ENCODE data around the gene CALML5. TPM values are rescaled to one million over a fixed set of nuclear protein-coding genes. Genes with fewer than 3 reads are reported as not detected.

Gene CALML5
- total and polyA plus RNA-seq, 9 of the 15 experiments (the other 6 are each of a cell fraction or from before 2014, with no cell fraction given) = not detected

DNA sequence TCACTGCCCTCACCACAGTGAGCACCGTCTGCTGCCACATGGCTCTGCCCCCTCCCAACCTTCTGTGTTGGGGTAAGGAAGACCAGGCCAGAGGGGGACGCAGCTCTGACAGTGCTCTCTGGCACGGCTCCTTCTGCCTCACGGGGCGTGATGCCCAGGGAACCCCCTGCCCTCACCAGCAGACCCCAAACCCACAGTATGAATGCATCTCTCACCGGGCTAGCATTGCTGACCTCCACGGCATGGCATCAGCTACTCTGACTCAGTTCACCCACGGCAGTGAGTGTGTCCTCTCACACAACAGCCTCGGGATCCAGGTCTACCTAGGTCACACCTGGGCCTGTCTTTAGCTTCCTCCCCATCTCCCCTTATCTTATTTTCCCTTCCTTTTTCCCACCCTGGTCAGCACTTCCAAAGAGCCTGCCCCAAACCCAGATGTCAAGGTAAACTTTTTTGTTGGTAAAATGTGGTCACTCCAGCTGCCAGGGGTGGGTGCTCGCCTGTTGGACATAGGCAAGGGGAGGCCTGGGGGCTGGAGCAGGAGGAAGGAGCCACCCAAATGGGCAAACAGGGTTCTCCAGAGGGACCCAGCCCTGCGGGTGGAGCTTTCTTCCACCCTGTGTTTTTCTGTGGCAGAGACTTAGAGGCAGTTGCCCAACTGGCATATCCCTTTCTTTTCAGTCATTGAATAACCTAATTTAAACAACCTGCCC, 29.8 kb upstream of the CALML5 start (continued):
- TF ChIP-seq, protein P1, sequence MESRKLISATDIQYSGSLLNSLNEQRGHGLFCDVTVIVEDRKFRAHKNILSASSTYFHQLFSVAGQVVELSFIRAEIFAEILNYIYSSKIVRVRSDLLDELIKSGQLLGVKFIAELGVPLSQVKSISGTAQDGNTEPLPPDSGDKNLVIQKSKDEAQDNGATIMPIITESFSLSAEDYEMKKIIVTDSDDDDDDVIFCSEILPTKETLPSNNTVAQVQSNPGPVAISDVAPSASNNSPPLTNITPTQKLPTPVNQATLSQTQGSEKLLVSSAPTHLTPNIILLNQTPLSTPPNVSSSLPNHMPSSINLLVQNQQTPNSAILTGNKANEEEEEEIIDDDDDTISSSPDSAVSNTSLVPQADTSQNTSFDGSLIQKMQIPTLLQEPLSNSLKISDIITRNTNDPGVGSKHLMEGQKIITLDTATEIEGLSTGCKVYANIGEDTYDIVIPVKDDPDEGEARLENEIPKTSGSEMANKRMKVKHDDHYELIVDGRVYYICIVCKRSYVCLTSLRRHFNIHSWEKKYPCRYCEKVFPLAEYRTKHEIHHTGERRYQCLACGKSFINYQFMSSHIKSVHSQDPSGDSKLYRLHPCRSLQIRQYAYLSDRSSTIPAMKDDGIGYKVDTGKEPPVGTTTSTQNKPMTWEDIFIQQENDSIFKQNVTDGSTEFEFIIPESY (CRISPR knock-in tag; IDR thresholded peaks at IDR 0.05) = no peak
- no peak for TF ChIP-seq SAFB2 (IDR thresholded peaks at IDR 0.05; ENCODE audit: borderline replicate concordance, low read depth, low read length, severe bottlenecking)
- TF ChIP-seq HMGN3 (IDR thresholded peaks at IDR 0.05; ENCODE audit: borderline replicate concordance, extremely low read depth, insufficient read length, low read depth, low read length) = no peak
- TF ChIP-seq RBM25 (IDR thresholded peaks at IDR 0.05; ENCODE audit: low read depth, low read length, severe bottlenecking) = no peak
- no peak for TF ChIP-seq RBM22 (IDR thresholded peaks at IDR 0.05; ENCODE audit: low read depth, low read length, poor library complexity, severe bottlenecking)

DNA sequence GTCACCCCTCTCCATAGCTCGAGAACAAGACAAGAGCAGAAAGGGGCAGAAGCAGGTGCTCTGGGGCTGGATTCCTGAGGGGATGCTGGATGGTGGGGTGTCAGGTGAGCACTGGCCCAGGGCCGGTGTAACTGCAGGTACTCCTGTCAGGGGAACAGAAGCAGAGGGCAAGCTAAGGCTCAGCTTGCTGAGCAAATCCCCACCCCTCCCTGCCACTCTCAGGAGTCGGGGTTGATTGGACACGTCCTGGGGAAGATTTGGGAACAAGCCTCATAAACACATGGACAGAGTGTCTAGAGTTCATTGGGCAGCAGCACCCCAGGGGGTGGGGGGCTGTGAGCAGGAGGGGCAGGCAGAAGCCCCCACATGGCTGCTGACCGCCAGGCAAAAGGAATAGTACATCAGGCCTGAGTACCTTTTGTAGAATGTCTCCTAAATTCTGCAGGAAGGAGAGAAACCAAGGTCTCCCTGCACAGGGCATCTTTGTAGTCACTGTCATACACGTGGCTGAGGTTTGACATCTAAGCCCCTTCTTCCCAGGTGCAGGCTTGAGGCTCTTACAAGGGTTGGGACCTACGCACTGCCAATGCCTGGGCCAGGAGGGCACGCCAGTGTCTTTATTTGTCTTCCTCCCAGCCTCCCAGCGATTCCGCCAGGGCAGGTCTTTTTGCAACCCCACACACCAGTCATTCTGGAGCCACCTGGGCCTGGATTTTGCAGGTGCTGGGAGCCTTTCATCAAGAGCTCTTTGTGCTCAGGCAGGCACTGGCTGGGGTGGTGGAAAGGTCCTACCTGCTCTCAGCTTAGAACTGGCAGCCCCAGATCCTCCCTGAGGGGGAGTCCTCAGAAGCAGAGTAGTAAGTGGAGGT, 28.2 kb upstream of the CALML5 start:
- CTCF ChIA-PET (ENCODE audit: low intra/inter-chr PET ratio) = no interaction called here
- H3K4me1 ChIP-seq (replicated peaks in 1 of 2; ENCODE audit: control insufficient read depth in 2 of 2, insufficient read depth in 2 of 2, low read length in 2 of 2) = peaks cover 5 to 32% of the 10 kb centered on the region in 2 experiments; a peak in 4 of 5 replicates
- no TSS peak for BruUV-seq (replicated peaks)
- no peak for FAIRE-seq
- H3K27ac ChIP-seq (ENCODE audit: extremely low read depth, low read depth, low read length) = no peak overlapping the region
- no peak overlapping the region for H3K4me3 ChIP-seq
- DNase-seq (ENCODE audit: extremely low read depth in 1 of 4, low spot score in 3 of 4) = no peak
- H3K79me2 ChIP-seq (ENCODE audit: control insufficient read depth, insufficient read depth, low read length) = no peaks in the 10 kb centered on the region
- no peaks in the 10 kb centered on the region for H3K9me1 ChIP-seq (ENCODE audit: control insufficient read depth, insufficient read depth, low read length)
- peak overlapping the region in 1 of 2 experiments; percentile 61; a peak in 1 of 4 replicates for H3K9ac ChIP-seq (ENCODE audit: insufficient read depth in 1 of 2, low read depth in 2 of 2, low read length in 2 of 2)
- intact Hi-C loops (cut with micrococcal nuclease) (no loop called here), in situ Hi-C loops (cut with MboI) (no loop called here)
- H3K27me3 ChIP-seq (ENCODE audit: control insufficient read depth in 2 of 2, insufficient read depth in 2 of 2, low read length in 2 of 2) = no peaks in the 10 kb centered on the region
- no peaks in the 10 kb centered on the region for H3K36me3 ChIP-seq (ENCODE audit: control insufficient read depth, insufficient read depth, low read length)
- no peak overlapping the region for H2AFZ ChIP-seq (ENCODE audit: low read depth, low read length)
- H3K4me2 ChIP-seq (ENCODE audit: insufficient read depth, low read length) = no peak overlapping the region
- no peak for TF ChIP-seq MECOM (CRISPR knock-in tag; IDR thresholded peaks at IDR 0.05)
- TF ChIP-seq MTA2 (IDR thresholded peaks at IDR 0.05; ENCODE audit: low read depth) = no peak
- TF ChIP-seq ARID2 (IDR thresholded peaks at IDR 0.05) = no peak
- TF ChIP-seq CBX5 (IDR thresholded peaks at IDR 0.05; ENCODE audit: borderline replicate concordance, low read depth) = no peak
- TF ChIP-seq, protein P2, sequence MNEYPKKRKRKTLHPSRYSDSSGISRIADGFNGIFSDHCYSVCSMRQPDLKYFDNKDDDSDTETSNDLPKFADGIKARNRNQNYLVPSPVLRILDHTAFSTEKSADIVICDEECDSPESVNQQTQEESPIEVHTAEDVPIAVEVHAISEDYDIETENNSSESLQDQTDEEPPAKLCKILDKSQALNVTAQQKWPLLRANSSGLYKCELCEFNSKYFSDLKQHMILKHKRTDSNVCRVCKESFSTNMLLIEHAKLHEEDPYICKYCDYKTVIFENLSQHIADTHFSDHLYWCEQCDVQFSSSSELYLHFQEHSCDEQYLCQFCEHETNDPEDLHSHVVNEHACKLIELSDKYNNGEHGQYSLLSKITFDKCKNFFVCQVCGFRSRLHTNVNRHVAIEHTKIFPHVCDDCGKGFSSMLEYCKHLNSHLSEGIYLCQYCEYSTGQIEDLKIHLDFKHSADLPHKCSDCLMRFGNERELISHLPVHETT (CRISPR knock-in tag; conservative IDR thresholded peaks at IDR 0.05 in 1 of 2, IDR thresholded peaks at IDR 0.05 in 1 of 2) = no peak
- WGBS (ENCODE audit: insufficient coverage, low coverage, missing lambda C conversion rate) = 57% methylated on average over 10 of the region's 10 CpGs
- no peaks in the 10 kb centered on the region for H3K9me3 ChIP-seq (replicated peaks; ENCODE audit: control insufficient read depth, insufficient read depth, low read depth, low read length)
- no peak for ATAC-seq
- POLR2A ChIA-PET = interaction anchor here (0.6 to 1.6 kb wide), 4 partner anchors 10 to 22 kb away, joined by 3 to 6 read pairs (median 4); no protein-coding TSS in a partner anchor
- H4K20me1 ChIP-seq (replicated peaks; ENCODE audit: control insufficient read depth, insufficient read depth, low read length) = no peaks in the 10 kb centered on the region
